Parietal lobe (tissue), 1 donor: ENCODE results near the gene C1orf53. TPM values are rescaled to one million over a fixed set of nuclear protein-coding genes. Genes with fewer than 3 reads are reported as not detected.

Experiments used
- total RNA-seq: library from RNA; depleted of rRNA; stranded (reverse); fragments of >200 nt; gene quantifications from one replicate; pipeline ENCODE4 v1.2.3, GENCODE V29; 2014

The C1orf53 gene
- total RNA-seq: 1.3 TPM

DNA sequence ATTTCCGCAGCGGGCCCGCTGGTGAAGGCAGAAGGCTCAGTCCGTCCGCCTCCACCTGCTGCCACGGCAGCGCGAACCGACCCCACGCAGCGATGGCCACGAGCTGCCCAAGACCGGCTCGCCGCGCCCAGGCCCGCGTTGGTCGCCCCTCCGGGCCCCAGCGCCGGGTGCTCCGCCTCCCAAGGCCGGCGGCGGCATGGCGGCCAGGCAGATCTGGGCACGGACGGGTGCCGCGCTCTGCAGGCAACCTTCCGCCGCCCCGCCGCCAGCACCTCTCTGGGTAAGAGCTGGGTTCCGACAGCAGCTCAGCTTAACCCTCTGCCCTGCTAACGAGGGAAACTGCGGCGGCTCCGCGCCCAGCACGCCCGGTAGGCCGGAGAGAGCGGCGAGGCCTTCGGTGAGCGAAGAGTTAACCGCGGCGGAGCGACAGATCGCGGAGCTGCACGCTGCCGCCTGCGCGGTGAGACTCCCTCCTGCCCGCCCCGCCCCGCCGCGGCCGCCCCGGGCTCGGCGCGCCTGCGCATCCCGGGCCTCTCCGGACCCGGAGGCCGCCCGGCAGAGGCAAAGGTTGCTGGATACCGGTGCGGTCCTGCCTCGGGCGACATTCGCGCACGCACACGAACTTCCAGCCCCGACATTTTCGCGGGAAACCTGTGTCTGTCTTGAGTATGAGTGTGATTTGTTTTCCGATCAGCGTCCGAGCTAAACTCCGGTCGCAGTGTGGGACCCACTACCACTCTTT lies at the start of gene C1orf53:
Gene C1orf53, plus strand, starts transcription at position 177 of the 742 bp plus-strand sequence. Its CDS starts 20 bp downstream, at position 197.

Other genes starting within 250 kb of the C1orf53 start
- 38.2 TPM for gene DENND1B, start 127.2 kb upstream of the C1orf53 start, total RNA-seq
- 0.31 TPM for gene LHX9, start 14.7 kb downstream of the C1orf53 start, total RNA-seq